Ishikawa (cell line): Measurements from ENCODE around the gene OSER1.

Experiments
- CEBPB ChIP-seq: IDR thresholded peaks from 2 replicates; pipeline ENCODE4 v1.6.1; 2012
- EGR1 ChIP-seq: IDR thresholded peaks from 2 replicates; pipeline ENCODE4 v1.6.1; 2012
- EP300 ChIP-seq: IDR thresholded peaks from 2 replicates; pipeline ENCODE4 v1.6.1; 2012; ENCODE audit warnings: borderline replicate concordance
- FOXM1 ChIP-seq: IDR thresholded peaks from 2 replicates; pipeline ENCODE4 v1.6.1; 2012; ENCODE audit warnings: low read depth, borderline replicate concordance
- RAD21 ChIP-seq: IDR thresholded peaks from 2 replicates; pipeline ENCODE4 v1.6.1; 2012; ENCODE audit warnings: low read depth
- REST ChIP-seq: IDR thresholded peaks from 2 replicates; pipeline ENCODE4 v1.6.1; 2012; ENCODE audit warnings: low read depth, mild to moderate bottlenecking
- TAF1 ChIP-seq: IDR thresholded peaks from 2 replicates; pipeline ENCODE4 v1.6.1; 2012; ENCODE audit warnings: low read depth, mild to moderate bottlenecking
- TEAD4 ChIP-seq: IDR thresholded peaks from 2 replicates; pipeline ENCODE4 v1.6.1; 2012
- YY1 ChIP-seq: IDR thresholded peaks from 2 replicates; pipeline ENCODE4 v1.6.1; 2012; ENCODE audit warnings: low read depth
- ZBTB7A ChIP-seq: IDR thresholded peaks from 2 replicates; pipeline ENCODE4 v1.6.1; 2012; ENCODE audit warnings: low read depth
- TF ChIP-seq, protein P1 (sequence below): IDR thresholded peaks from 2 replicates; pipeline ENCODE4 v1.6.1; 2012

- TF ChIP-seq CEBPB (no peak), EGR1 (no peak), TAF1 (no peak), EP300 (no peak), RAD21 (no peak), REST (no peak), FOXM1 (no peak), ZBTB7A (no peak), YY1 (no peak), TEAD4 (no peak)
- TF ChIP-seq, protein P1, sequence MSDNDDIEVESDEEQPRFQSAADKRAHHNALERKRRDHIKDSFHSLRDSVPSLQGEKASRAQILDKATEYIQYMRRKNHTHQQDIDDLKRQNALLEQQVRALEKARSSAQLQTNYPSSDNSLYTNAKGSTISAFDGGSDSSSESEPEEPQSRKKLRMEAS = no peak
These were observed 21.3 kb upstream of the OSER1 start for GRCh38 chr20:44231713-44232468.
